ENCODE measurements around the gene HS1BP3.
A peak's percentile ranks its signal among the peaks of the same experiment; 100 is the strongest.

Gene HS1BP3

GRCh38 chr2:20575414-20575813 lies 75.5 kb downstream of the HS1BP3 start:
- no peaks in the 10 kb centered on the region for H3K9me3 ChIP-seq (ENCODE audit: control insufficient read depth in 1 of 2, low read length in 2 of 2)
- no peaks in the 10 kb centered on the region for H3K27me3 ChIP-seq (ENCODE audit: low read depth, low read length)
- H3K36me3 ChIP-seq (ENCODE audit: control insufficient read depth in 1 of 2, insufficient read depth in 2 of 2, low read length in 2 of 2), result no peaks in the 10 kb centered on the region
- no peak overlapping the region for H3K4me3 ChIP-seq (ENCODE audit: low read depth in 1 of 2, low read length in 2 of 2)
- no peak overlapping the region for H3K27ac ChIP-seq (ENCODE audit: low read length)
- peaks cover 0 to 36% of the 10 kb centered on the region in 2 donors for H3K4me1 ChIP-seq (ENCODE audit: control insufficient read depth in 1 of 2, insufficient read depth in 2 of 2, low read length in 2 of 2)

- Histone ChIP-seq H3K27ac (ENCODE audit: low read length) (no peak overlapping the region), H3K9me3 (ENCODE audit: control insufficient read depth in 1 of 2, low read length in 2 of 2) (no peaks in the 10 kb centered on the region), H3K36me3 (ENCODE audit: control insufficient read depth in 1 of 2, insufficient read depth in 2 of 2, low read length in 2 of 2) (no peaks in the 10 kb centered on the region), H3K4me1 (ENCODE audit: control insufficient read depth in 1 of 2, insufficient read depth in 2 of 2, low read length in 2 of 2) (peaks cover 0 to 33% of the 10 kb centered on the region in 2 donors), H3K27me3 (ENCODE audit: low read depth, low read length) (no peaks in the 10 kb centered on the region), H3K4me3 (ENCODE audit: low read depth in 1 of 2, low read length in 2 of 2) (no peak overlapping the region)
Observed at GRCh38 chr2:20574930-20575329, 76.0 kb downstream of the HS1BP3 start.

GRCh38 chr2:20574423-20574911 lies 76.4 kb downstream of the HS1BP3 start:
- no peak overlapping the region for H3K27ac ChIP-seq (ENCODE audit: low read length)
- no peaks in the 10 kb centered on the region for H3K9me3 ChIP-seq (ENCODE audit: control insufficient read depth in 1 of 2, low read length in 2 of 2)
- no peak overlapping the region for H3K4me3 ChIP-seq (ENCODE audit: low read depth in 1 of 2, low read length in 2 of 2)
- H3K27me3 ChIP-seq (ENCODE audit: low read depth, low read length), result no peaks in the 10 kb centered on the region
- peaks cover 0 to 30% of the 10 kb centered on the region in 2 donors for H3K4me1 ChIP-seq (ENCODE audit: control insufficient read depth in 1 of 2, insufficient read depth in 2 of 2, low read length in 2 of 2)
- H3K36me3 ChIP-seq (ENCODE audit: control insufficient read depth in 1 of 2, insufficient read depth in 2 of 2, low read length in 2 of 2), result no peaks in the 10 kb centered on the region

GRCh38 chr2:20573620-20574422 lies 77.1 kb downstream of the HS1BP3 start:
- Histone ChIP-seq H3K4me1 (ENCODE audit: control insufficient read depth in 1 of 2, insufficient read depth in 2 of 2, low read length in 2 of 2) (peaks cover 0 to 30% of the 10 kb centered on the region in 2 donors), H3K27ac (ENCODE audit: low read length) (no peak overlapping the region), H3K4me3 (ENCODE audit: low read depth in 1 of 2, low read length in 2 of 2) (no peak overlapping the region), H3K27me3 (ENCODE audit: low read depth, low read length) (no peaks in the 10 kb centered on the region), H3K36me3 (ENCODE audit: control insufficient read depth in 1 of 2, insufficient read depth in 2 of 2, low read length in 2 of 2) (no peaks in the 10 kb centered on the region), H3K9me3 (ENCODE audit: control insufficient read depth in 1 of 2, low read length in 2 of 2) (no peaks in the 10 kb centered on the region)

- Histone ChIP-seq H3K4me3 (ENCODE audit: low read depth in 1 of 2, low read length in 2 of 2) (no peak overlapping the region), H3K27me3 (ENCODE audit: low read depth, low read length) (no peaks in the 10 kb centered on the region), H3K36me3 (ENCODE audit: control insufficient read depth in 1 of 2, insufficient read depth in 2 of 2, low read length in 2 of 2) (no peaks in the 10 kb centered on the region), H3K9me3 (ENCODE audit: control insufficient read depth in 1 of 2, low read length in 2 of 2) (no peaks in the 10 kb centered on the region), H3K27ac (ENCODE audit: low read length) (no peak overlapping the region), H3K4me1 (ENCODE audit: control insufficient read depth in 1 of 2, insufficient read depth in 2 of 2, low read length in 2 of 2) (peaks cover 0 to 23% of the 10 kb centered on the region in 2 donors)
Observed at GRCh38 chr2:20572221-20572620, 78.7 kb downstream of the HS1BP3 start.

- H3K4me3 ChIP-seq (ENCODE audit: low read depth in 1 of 2, low read length in 2 of 2), result no peak overlapping the region
- H3K4me1 ChIP-seq (ENCODE audit: control insufficient read depth in 1 of 2, insufficient read depth in 2 of 2, low read length in 2 of 2), result peaks cover 0 to 23% of the 10 kb centered on the region in 2 donors
- no peaks in the 10 kb centered on the region for H3K27me3 ChIP-seq (ENCODE audit: low read depth, low read length)
- no peak overlapping the region for H3K27ac ChIP-seq (ENCODE audit: low read length)
- H3K9me3 ChIP-seq (ENCODE audit: control insufficient read depth in 1 of 2, low read length in 2 of 2), result no peaks in the 10 kb centered on the region
- H3K36me3 ChIP-seq (ENCODE audit: control insufficient read depth in 1 of 2, insufficient read depth in 2 of 2, low read length in 2 of 2), result no peaks in the 10 kb centered on the region
Observed at GRCh38 chr2:20571644-20572215, 79.2 kb downstream of the HS1BP3 start.

GRCh38 chr2:20571231-20571630 lies 79.7 kb downstream of the HS1BP3 start:
- H3K27ac ChIP-seq (ENCODE audit: low read length), result no peak overlapping the region
- H3K36me3 ChIP-seq (ENCODE audit: control insufficient read depth in 1 of 2, insufficient read depth in 2 of 2, low read length in 2 of 2), result no peaks in the 10 kb centered on the region
- no peaks in the 10 kb centered on the region for H3K27me3 ChIP-seq (ENCODE audit: low read depth, low read length)
- H3K9me3 ChIP-seq (ENCODE audit: control insufficient read depth in 1 of 2, low read length in 2 of 2), result no peaks in the 10 kb centered on the region
- peaks cover 0 to 25% of the 10 kb centered on the region in 2 donors for H3K4me1 ChIP-seq (ENCODE audit: control insufficient read depth in 1 of 2, insufficient read depth in 2 of 2, low read length in 2 of 2)
- H3K4me3 ChIP-seq (ENCODE audit: low read depth in 1 of 2, low read length in 2 of 2), result no peak overlapping the region

GRCh38 chr2:20570249-20570648 lies 80.6 kb downstream of the HS1BP3 start:
- Histone ChIP-seq H3K27ac (ENCODE audit: low read length) (no peak overlapping the region), H3K36me3 (ENCODE audit: control insufficient read depth in 1 of 2, insufficient read depth in 2 of 2, low read length in 2 of 2) (no peaks in the 10 kb centered on the region), H3K27me3 (ENCODE audit: low read depth, low read length) (no peaks in the 10 kb centered on the region), H3K9me3 (ENCODE audit: control insufficient read depth in 1 of 2, low read length in 2 of 2) (no peaks in the 10 kb centered on the region), H3K4me3 (ENCODE audit: low read depth in 1 of 2, low read length in 2 of 2) (no peak overlapping the region), H3K4me1 (ENCODE audit: control insufficient read depth in 1 of 2, insufficient read depth in 2 of 2, low read length in 2 of 2) (peaks cover 0 to 35% of the 10 kb centered on the region in 2 donors)

GRCh38 chr2:20569464-20570223 lies 81.3 kb downstream of the HS1BP3 start:
- Histone ChIP-seq H3K4me3 (ENCODE audit: low read depth in 1 of 2, low read length in 2 of 2) (no peak overlapping the region), H3K27ac (ENCODE audit: low read length) (no peak overlapping the region), H3K27me3 (ENCODE audit: low read depth, low read length) (no peaks in the 10 kb centered on the region), H3K36me3 (ENCODE audit: control insufficient read depth in 1 of 2, insufficient read depth in 2 of 2, low read length in 2 of 2) (no peaks in the 10 kb centered on the region), H3K4me1 (ENCODE audit: control insufficient read depth in 1 of 2, insufficient read depth in 2 of 2, low read length in 2 of 2) (peaks cover 0 to 34% of the 10 kb centered on the region in 2 donors), H3K9me3 (ENCODE audit: control insufficient read depth in 1 of 2, low read length in 2 of 2) (no peaks in the 10 kb centered on the region)

- Histone ChIP-seq H3K9me3 (ENCODE audit: control insufficient read depth in 1 of 2, low read length in 2 of 2) (no peaks in the 10 kb centered on the region), H3K4me1 (ENCODE audit: control insufficient read depth in 1 of 2, insufficient read depth in 2 of 2, low read length in 2 of 2) (peaks cover 0 to 26% of the 10 kb centered on the region in 2 donors), H3K27me3 (ENCODE audit: low read depth, low read length) (no peaks in the 10 kb centered on the region), H3K4me3 (ENCODE audit: low read depth in 1 of 2, low read length in 2 of 2) (no peak overlapping the region), H3K27ac (ENCODE audit: low read length) (peak overlapping the region; percentile 34), H3K36me3 (ENCODE audit: control insufficient read depth in 1 of 2, insufficient read depth in 2 of 2, low read length in 2 of 2) (no peaks in the 10 kb centered on the region)
Observed at GRCh38 chr2:20568501-20569463, 82.1 kb downstream of the HS1BP3 start.

Measured in muscle layer of duodenum (tissue), 2 donors.